Heart left ventricle (tissue), 13 donors: ENCODE results near the gene MAG.

ENCODE experiments used
- CTCF ChIP-seq, 12 donors: fragments of 200-600 bp; sonication (generic) in 4 of 12; IDR thresholded peaks; one replicate each; pipeline versions ENCODE4 v1.5.0 to v1.8.0; 2018 to 2022; ENCODE audit warnings: antibody characterized with exemption in 12 of 12, mild to moderate bottlenecking in 5 of 12
- POLR2A ChIP-seq, 2 donors: fragments of 450-650 bp; IDR thresholded peaks; one replicate each; pipeline ENCODE4 v1.6.1; 2017; ENCODE audit warnings: antibody characterized with exemption in 2 of 2, mild to moderate bottlenecking in 2 of 2, moderate library complexity in 2 of 2
- donor health status: ischemic (EF 13 %, LVEDD 7.1; RV severe dilation, severe dysfunction).
- donor health status: DM: no; HTN: yes; CAD: no.
- donor health status: DM: no; HTN: no; CAD: no.
- donor health status: ischemic (EF 25% LVEDD 6.9; RV normal size, moderate dysfunction).
- donor health status: ischemic (EF 25% LVEDD 5.7; RV mildly dilated, moderate dysfunction).
- donor health status: ischemic (EF 35%, LVEDD 5.7; RV mildly dilated, moderate dysfunction).
- donor health status: nonischemic (EF 11% LVEDD 7.7; RV severe dilation, severe dysfunction).
- donor health status: DM: yes; HTN: yes; CAD: no.
- donor health status: PGD.
- donor health status: ischemic (EF 29% LVEDD 5.4; RV normal size, mild dysfunction).
- donor health status: nonischemic (EF 23%, LVEDD 6.1; RV moderate dilation, normal function).

- TF ChIP-seq CTCF (IDR thresholded peaks at IDR 0.05): no peak
- no peak for TF ChIP-seq POLR2A (IDR thresholded peaks at IDR 0.05)
Measured at GRCh38 chr19:35299523-35300338, 7.8 kb downstream of the MAG start.
